Lower leg skin (tissue), 4 donors: ENCODE measurements around the gene BICRAL. TPM values are rescaled to one million over a fixed set of nuclear protein-coding genes. Genes with fewer than 3 reads are reported as not detected.
A peak's percentile ranks its signal among the peaks of the same experiment; 100 is the strongest.
"Not testable (repeated sequence)": the region's sequence is repeated elsewhere in the genome, so short reads cannot be mapped to it uniquely, and the experiment has no call there.

ENCODE experiments used
- DNase-seq, 2 donors: peaks; one replicate each; pipeline ENCODE4 v3.0.0-alpha.2; 2019; ENCODE audit warnings: low spot score in 2 of 2
- H3K4me3 ChIP-seq: fragments of 200-600 bp; sonication (generic); 2 replicates; pipeline ENCODE4 v1.5.1; 2017; ENCODE audit warnings: mild to moderate bottlenecking, low read depth; ENCODE audit not compliant: poor library complexity, severe bottlenecking
- POLR2A ChIP-seq, 2 donors: fragments of 450-650 bp; IDR thresholded peaks; one replicate each; pipeline ENCODE4 v1.6.1; 2016 to 2017; ENCODE audit warnings: antibody characterized with exemption in 2 of 2, mild to moderate bottlenecking in 1 of 2, moderate library complexity in 1 of 2
- WGBS, 2 donors: methylation state at CpG; one replicate each; pipeline ENCODE4 v1.1.5; 2018; 5-methylcytosine and 5-hydroxymethylcytosine counted together
- intact Hi-C: fragments of 100-400 bp; cut with DNase I; formaldehyde crosslinking; loops from one replicate; pipeline ENCODE4 v1.15.0; 2023; ENCODE audit warnings: low total_unique reads
- total RNA-seq, 4 donors: library from RNA; depleted of rRNA; stranded (reverse); fragments of >200 nt; gene quantifications; one replicate each; pipeline ENCODE4 v1.1.0, GENCODE V29; 2016
- TF ChIP-seq, protein P1 (sequence below), 3 donors: fragments of 450-650 bp; IDR thresholded peaks; one replicate each; pipeline ENCODE4 v1.5.1; 2016; ENCODE audit warnings: antibody characterized with exemption in 3 of 3, mild to moderate bottlenecking in 3 of 3, moderate library complexity in 2 of 3

Gene BICRAL
- total RNA-seq, 4 donors from 2014 or later: 19.4 to 23.4 (median 20.5) TPM

DNA sequence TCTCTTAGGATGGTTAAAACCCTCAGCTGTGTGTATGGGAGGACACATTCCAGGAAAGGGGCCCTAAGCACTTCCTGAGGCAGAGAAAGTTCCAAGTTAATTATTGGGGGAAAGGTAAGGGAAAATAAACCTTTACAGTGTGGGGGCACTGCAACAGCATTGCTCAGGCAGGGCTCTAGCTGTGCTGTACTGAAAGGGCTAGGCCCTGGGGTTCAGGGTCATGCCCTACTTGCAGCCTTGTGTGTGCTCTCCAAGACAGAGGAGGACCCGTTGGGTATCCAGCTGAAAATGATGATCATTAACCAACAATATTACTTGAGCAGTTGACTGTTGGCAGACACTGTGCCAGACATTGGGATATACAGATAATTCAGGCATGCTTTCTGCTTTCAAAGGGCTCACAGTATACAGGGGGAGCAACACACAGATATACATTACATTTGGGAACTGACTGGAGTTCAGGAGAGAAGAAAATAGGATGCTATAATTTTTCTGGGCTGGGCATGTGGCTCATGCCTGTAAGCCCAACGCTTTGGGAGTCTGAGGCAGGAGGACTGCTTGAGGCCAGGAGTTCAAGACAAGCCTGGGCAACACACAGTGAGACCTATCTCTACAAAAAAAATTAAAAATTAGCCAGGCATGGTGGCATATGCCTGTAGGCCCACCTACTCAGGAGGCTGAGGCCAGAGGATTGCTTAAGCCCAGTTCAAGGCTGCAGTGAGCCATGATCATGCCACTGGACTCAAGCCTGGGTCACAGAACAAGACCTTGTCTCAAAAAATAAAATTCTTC lies 88.5 kb downstream of the BICRAL start:
- intact Hi-C loops: loop anchor here (5.0 to 10.0 kb wide), 2 partner anchors 136 to 208 kb away; no protein-coding TSS in a partner anchor
- TF ChIP-seq POLR2A (IDR thresholded peaks at IDR 0.05): no peak
- TF ChIP-seq, protein P1, sequence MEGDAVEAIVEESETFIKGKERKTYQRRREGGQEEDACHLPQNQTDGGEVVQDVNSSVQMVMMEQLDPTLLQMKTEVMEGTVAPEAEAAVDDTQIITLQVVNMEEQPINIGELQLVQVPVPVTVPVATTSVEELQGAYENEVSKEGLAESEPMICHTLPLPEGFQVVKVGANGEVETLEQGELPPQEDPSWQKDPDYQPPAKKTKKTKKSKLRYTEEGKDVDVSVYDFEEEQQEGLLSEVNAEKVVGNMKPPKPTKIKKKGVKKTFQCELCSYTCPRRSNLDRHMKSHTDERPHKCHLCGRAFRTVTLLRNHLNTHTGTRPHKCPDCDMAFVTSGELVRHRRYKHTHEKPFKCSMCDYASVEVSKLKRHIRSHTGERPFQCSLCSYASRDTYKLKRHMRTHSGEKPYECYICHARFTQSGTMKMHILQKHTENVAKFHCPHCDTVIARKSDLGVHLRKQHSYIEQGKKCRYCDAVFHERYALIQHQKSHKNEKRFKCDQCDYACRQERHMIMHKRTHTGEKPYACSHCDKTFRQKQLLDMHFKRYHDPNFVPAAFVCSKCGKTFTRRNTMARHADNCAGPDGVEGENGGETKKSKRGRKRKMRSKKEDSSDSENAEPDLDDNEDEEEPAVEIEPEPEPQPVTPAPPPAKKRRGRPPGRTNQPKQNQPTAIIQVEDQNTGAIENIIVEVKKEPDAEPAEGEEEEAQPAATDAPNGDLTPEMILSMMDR (IDR thresholded peaks at IDR 0.05): no peak
- H3K4me3 ChIP-seq: no peak overlapping the region
- no peak for DNase-seq
- WGBS, 2 donors: 74 to 77% methylated on average over 2 of the region's 2 CpGs

DNA sequence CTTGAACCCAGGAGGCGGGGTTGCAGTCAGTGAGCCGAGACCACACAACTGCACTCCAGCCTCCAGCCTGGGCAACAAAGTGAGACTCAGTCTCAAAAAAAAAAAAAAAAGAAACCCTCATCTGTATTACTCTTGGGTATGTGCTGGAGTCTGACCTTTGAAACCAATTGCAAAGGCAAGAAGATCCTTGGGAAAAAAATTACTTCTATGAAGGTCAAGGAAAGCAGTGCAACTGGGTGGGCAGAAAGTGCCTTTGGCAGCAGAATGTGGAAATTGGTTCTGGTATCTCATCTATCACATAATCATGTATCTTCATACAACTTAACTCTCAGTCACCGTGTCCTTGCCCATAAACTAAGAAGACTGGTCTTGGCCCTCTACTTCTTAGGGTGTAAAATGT lies 89.9 kb downstream of the BICRAL start:
- 84 to 85% methylated on average over 3 of the region's 3 CpGs for WGBS, 2 donors
- intact Hi-C loops: loop anchor here (5.0 to 10.0 kb wide), 2 partner anchors 137 to 209 kb away; no protein-coding TSS in a partner anchor
- no peak overlapping the region for H3K4me3 ChIP-seq
- no peak for TF ChIP-seq POLR2A (IDR thresholded peaks at IDR 0.05)
- TF ChIP-seq, protein P1 (IDR thresholded peaks at IDR 0.05): no peak
- DNase-seq: no peak

DNA sequence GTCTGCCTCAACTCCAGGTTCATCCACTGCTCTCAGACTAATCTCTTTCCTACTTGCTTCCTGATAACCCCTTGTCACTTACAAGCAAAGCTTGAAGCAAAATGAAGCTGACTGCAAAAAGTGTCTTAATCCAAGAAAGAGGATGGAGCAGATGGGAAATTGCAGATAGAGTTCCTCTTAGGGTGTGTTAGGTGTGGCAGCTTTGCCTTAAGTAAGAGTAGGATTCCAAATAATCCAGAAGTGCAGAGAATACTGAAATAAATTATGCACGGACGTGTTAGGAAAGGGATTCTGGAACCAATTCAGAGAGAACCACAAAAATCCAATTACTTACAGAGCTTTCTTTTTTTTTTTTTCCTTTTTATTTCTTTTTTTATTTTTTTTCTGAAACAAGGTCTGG lies 91.5 kb downstream of the BICRAL start:
- H3K4me3 ChIP-seq: no peak overlapping the region
- intact Hi-C loops: loop anchor here (5.0 to 10.0 kb wide), 2 partner anchors 139 to 211 kb away; no protein-coding TSS in a partner anchor

DNA sequence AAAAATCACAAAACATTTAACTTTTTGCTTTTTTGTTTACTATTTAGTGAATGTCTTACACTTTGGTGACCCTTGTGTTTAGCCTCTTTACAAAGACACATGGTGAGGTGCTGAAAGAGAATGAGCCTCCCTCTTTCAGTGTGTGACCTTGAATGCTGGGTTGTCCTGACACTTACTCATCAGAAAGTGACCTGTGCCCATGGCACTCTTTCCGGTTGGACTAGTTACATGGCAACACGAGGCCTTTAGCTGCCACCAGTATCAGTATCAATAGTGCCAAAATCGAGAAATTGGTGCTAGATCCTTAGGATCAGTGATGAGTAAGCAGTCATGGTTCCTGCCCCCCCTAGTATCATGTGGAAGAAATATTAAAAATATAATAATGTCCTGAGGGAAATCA lies 95.8 kb downstream of the BICRAL start:
- DNase-seq: no peak
- H3K4me3 ChIP-seq: no peak overlapping the region
- WGBS, 2 donors: 48 to 49% methylated on average over 3 of the region's 3 CpGs
- intact Hi-C loops: loop anchor here (10.0 kb wide), 1 partner anchor 143 kb away; no protein-coding TSS in a partner anchor
- TF ChIP-seq, protein P1 (IDR thresholded peaks at IDR 0.05): no peak
- TF ChIP-seq POLR2A (IDR thresholded peaks at IDR 0.05): no peak

More for the DNA sequence above, 91.5 kb downstream of the BICRAL start:
- TF ChIP-seq, protein P1 (IDR thresholded peaks at IDR 0.05): no peak
- TF ChIP-seq POLR2A (IDR thresholded peaks at IDR 0.05): no peak
- 34 to 40% methylated on average over 2 of the region's 2 CpGs for WGBS, 2 donors
- no peak for DNase-seq

DNA sequence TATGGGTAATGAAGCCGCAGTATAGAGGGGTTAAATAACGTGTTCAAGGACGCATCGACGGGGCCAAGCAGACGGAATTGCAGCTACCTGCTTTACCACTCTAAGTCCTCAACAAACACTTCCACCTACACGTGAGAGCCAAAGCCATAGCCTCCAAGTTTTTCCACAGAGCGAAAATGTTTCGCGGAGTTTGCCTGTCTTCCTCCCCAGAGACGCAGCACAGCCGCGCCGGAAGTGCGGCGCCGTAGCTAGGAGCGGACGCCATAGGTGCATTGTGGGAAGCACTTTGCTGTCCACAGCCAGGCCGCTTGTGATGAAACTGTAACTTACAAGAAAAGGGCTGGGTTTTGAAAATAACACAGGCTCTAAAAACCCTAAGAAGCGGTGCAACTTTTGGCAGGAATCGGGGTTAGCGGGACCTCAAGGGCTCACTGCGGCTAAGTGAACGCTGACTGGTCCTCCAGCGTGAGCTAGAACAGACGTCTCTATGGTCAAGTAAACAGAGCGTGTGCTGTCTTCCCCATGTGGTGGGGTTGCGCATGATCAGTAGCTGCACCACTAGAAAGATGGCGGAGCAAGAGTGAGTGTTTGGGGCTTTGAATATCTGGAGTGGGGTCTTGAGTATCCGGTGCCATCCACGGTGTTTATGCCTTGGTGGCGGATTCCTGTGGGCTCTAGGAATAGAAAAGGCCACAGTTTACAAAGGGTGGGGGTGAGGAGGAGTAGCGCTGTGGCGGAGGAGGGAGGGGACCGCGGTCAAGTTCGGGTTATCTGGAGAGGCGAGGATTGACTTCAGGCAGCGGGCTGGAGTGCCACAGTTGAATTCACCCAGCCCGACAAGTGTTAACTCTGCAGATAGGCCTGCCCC lies 97.8 kb downstream of the BICRAL start, which contains the start of gene RPL7L1:
Gene RPL7L1, plus strand, starts transcription at position 245 of the 868 bp plus-strand sequence. Its CDS starts 295 bp downstream, at position 540.
- intact Hi-C loops: loop anchor here (10.0 kb wide), 1 partner anchor 145 kb away; no protein-coding TSS in a partner anchor
- 0 to 1% methylated on average over 41 of the region's 41 CpGs for WGBS, 2 donors
- peak in 1 of 2 donors; percentile 7 for TF ChIP-seq POLR2A (IDR thresholded peaks at IDR 0.05)
- TF ChIP-seq, protein P1 (IDR thresholded peaks at IDR 0.05): no peak
- peak within 1 kb of the TSS; percentile 64 for H3K4me3 ChIP-seq
- DNase-seq: peak; percentile 83 to 94

DNA sequence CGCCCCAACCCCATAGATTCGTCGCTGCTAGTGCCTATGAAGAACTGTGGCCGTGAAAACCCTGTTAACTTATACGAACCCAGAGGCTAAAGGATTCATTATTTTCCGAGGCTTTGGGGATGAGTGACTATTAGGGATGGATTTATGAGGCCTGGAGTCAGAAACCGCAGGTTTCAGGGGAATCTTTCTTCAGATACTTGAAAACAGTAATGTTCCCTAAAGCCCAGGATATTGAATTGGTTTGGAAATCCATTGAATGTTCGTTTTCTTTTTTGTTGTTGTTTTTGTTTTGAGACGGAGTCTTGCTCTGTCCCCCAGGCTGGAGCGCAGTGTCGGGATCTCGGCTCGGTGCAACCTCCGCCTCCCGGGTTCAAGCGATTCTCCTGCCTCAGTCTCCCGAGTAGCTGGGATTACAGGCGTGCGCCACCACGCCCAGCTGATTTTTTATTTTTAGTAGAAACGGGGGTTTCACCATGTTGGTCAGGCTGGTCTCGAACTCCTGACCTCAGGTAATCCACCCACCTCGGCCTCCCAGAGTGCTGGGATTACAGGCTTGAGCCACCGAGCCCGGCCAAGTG lies 98.5 kb downstream of the BICRAL start:
- 8 to 10% methylated on average over 25 of the region's 25 CpGs for WGBS, 2 donors
- DNase-seq, intact Hi-C loops: not testable (repeated sequence)
- peak overlapping the region; percentile 64 for H3K4me3 ChIP-seq

DNA sequence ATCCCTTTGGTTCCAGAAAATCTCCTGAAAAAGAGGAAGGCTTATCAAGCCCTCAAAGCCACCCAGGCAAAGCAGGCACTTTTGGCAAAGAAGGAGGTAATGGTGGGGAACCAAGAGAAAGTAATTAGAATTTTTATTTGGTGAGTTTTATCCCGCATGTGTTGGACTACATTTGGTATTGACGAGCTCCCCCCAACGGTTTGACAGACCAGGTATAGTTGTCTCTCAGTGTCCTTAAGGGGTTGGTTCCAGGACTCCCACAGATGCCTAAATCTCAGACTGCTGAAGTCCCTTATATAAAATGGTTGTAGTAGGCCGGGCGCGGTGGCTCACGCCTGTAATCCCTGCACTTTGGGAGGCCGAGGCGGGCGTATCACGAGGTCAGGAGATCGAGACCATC lies 99.0 kb downstream of the BICRAL start:
- H3K4me3 ChIP-seq: not testable (repeated sequence)

More for the DNA sequence above, 99.0 kb downstream of the BICRAL start:
- DNase-seq, intact Hi-C loops: not testable (repeated sequence)
- 83 to 86% methylated on average over 12 of the region's 12 CpGs for WGBS, 2 donors
